Peyer's patch (tissue), 4 donors: ENCODE results near the gene RGS13. TPM values are rescaled to one million over a fixed set of nuclear protein-coding genes. Genes with fewer than 3 reads are reported as not detected.
"Not testable (repeated sequence)": the region's sequence is repeated elsewhere in the genome, so short reads cannot be mapped to it uniquely, and the experiment has no call there.

Experiments
- DNase-seq, 3 donors: peaks; one replicate each; pipeline ENCODE4 v3.0.0-alpha.2; 2017 to 2019
- H3K27ac ChIP-seq, 4 donors: fragments of 200-600 bp; sonication (generic); one replicate each; pipeline ENCODE4 v1.5.1; 2016 to 2019
- H3K27me3 ChIP-seq, 2 donors: fragments of 200-600 bp; sonication (generic); one replicate each; pipeline ENCODE4 v1.5.1; 2019
- H3K36me3 ChIP-seq, 3 donors: fragments of 200-600 bp; sonication (generic); one replicate each; pipeline ENCODE4 v1.5.1; 2016 to 2019
- H3K4me1 ChIP-seq, 4 donors: fragments of 200-600 bp; sonication (generic); one replicate each; pipeline ENCODE4 v1.5.1; 2016 to 2019
- H3K4me3 ChIP-seq, 4 donors: fragments of 200-600 bp; sonication (generic); 1 replicate in 3 of 4; 2 replicates in 1 of 4; pipeline ENCODE4 v1.5.1; 2016 to 2019; ENCODE audit warnings: mild to moderate bottlenecking in 1 of 4
- H3K9me3 ChIP-seq, 4 donors: fragments of 200-600 bp; sonication (generic); one replicate each; pipeline ENCODE4 v1.5.1; 2016 to 2019; ENCODE audit warnings: mild to moderate bottlenecking in 1 of 4
- CTCF ChIP-seq, 6 experiments: fragments of 450-650 bp in 4 of 6; fragments of 200-600 bp in 2 of 6; sonication (generic) in 1 of 6; IDR thresholded peaks; one replicate each; pipeline ENCODE4 v1.5.1; 2017 to 2019; ENCODE audit warnings: antibody characterized with exemption in 6 of 6, mild to moderate bottlenecking in 3 of 6, moderate library complexity in 1 of 6
- POLR2A ChIP-seq, 2 donors: fragments of 450-650 bp; IDR thresholded peaks; one replicate each; pipeline ENCODE4 v1.5.1; 2017; ENCODE audit warnings: antibody characterized with exemption in 2 of 2, mild to moderate bottlenecking in 2 of 2, moderate library complexity in 2 of 2
- total RNA-seq, 4 donors: library from RNA; depleted of rRNA; stranded (reverse); fragments of >200 nt; gene quantifications; one replicate each; pipeline ENCODE4 v1.1.0, GENCODE V29; 2016

The RGS13 gene
- total RNA-seq, 4 donors from 2014 or later, result 3.1 to 11.9 (median 6.6) TPM; not detected in 1

GRCh38 chr1:192668409-192668983 is 32.5 kb downstream of the RGS13 start:
- Histone ChIP-seq H3K9me3 (no peaks in the 10 kb centered on the region), H3K27ac (no peak overlapping the region), H3K27me3 (no peaks in the 10 kb centered on the region), H3K4me1 (peaks cover 0 to 4% (median 0%) of the 10 kb centered on the region in 4 donors), H3K4me3 (no peak overlapping the region), H3K36me3 (no peaks in the 10 kb centered on the region)
- peak in 1 of 3 donors; percentile 58 for DNase-seq
- TF ChIP-seq CTCF (IDR thresholded peaks at IDR 0.05), result no peak
- TF ChIP-seq POLR2A (IDR thresholded peaks at IDR 0.05), result no peak

- Histone ChIP-seq H3K36me3 (no peaks in the 10 kb centered on the region), H3K27ac (no peak overlapping the region), H3K9me3 (no peaks in the 10 kb centered on the region), H3K4me1 (peaks cover 0 to 4% (median 0%) of the 10 kb centered on the region in 4 donors), H3K27me3 (no peaks in the 10 kb centered on the region), H3K4me3 (no peak overlapping the region)
- no peak for DNase-seq
- TF ChIP-seq CTCF (IDR thresholded peaks at IDR 0.05), result no peak
- TF ChIP-seq POLR2A (IDR thresholded peaks at IDR 0.05), result no peak
Measured at GRCh38 chr1:192669174-192669573, 33.2 kb downstream of the RGS13 start.

- DNase-seq, result no peak
- Histone ChIP-seq H3K36me3 (no peaks in the 10 kb centered on the region), H3K27me3 (no peaks in the 10 kb centered on the region), H3K27ac (no peak overlapping the region), H3K4me1 (no peaks in the 10 kb centered on the region), H3K9me3 (no peaks in the 10 kb centered on the region), H3K4me3 (no peak overlapping the region)
- no peak for TF ChIP-seq POLR2A (IDR thresholded peaks at IDR 0.05)
- no peak for TF ChIP-seq CTCF (IDR thresholded peaks at IDR 0.05)
Measured at GRCh38 chr1:192675716-192676115, 39.8 kb downstream of the RGS13 start.

- Histone ChIP-seq H3K36me3 (no peaks in the 10 kb centered on the region), H3K4me3 (no peak overlapping the region), H3K27me3 (no peaks in the 10 kb centered on the region), H3K9me3 (no peaks in the 10 kb centered on the region), H3K27ac (no peak overlapping the region), H3K4me1 (no peaks in the 10 kb centered on the region)
- no peak for TF ChIP-seq CTCF (IDR thresholded peaks at IDR 0.05)
- TF ChIP-seq POLR2A (IDR thresholded peaks at IDR 0.05), result no peak
- no peak for DNase-seq
Measured at GRCh38 chr1:192678099-192678498, 42.2 kb downstream of the RGS13 start.

- Histone ChIP-seq H3K9me3 (no peaks in the 10 kb centered on the region), H3K4me3 (no peak overlapping the region), H3K27me3 (no peaks in the 10 kb centered on the region), H3K36me3 (no peaks in the 10 kb centered on the region), H3K27ac (no peak overlapping the region), H3K4me1 (no peaks in the 10 kb centered on the region)
- no peak for DNase-seq
- TF ChIP-seq POLR2A (IDR thresholded peaks at IDR 0.05), result no peak
Measured at GRCh38 chr1:192682335-192682734, 46.4 kb downstream of the RGS13 start.

- not testable (repeated sequence) for H3K9me3 ChIP-seq, H3K27ac ChIP-seq, H3K4me1 ChIP-seq, H3K4me3 ChIP-seq, H3K36me3 ChIP-seq, DNase-seq, H3K27me3 ChIP-seq
Measured at GRCh38 chr1:192683081-192683480, 47.1 kb downstream of the RGS13 start.

- DNase-seq, result no peak
- Histone ChIP-seq H3K9me3 (no peaks in the 10 kb centered on the region), H3K4me3 (no peak overlapping the region), H3K4me1 (no peaks in the 10 kb centered on the region), H3K27me3 (no peaks in the 10 kb centered on the region), H3K27ac (no peak overlapping the region), H3K36me3 (no peaks in the 10 kb centered on the region)
- TF ChIP-seq POLR2A (IDR thresholded peaks at IDR 0.05), result no peak
- TF ChIP-seq CTCF (IDR thresholded peaks at IDR 0.05), result no peak
Measured at GRCh38 chr1:192689459-192689858, 53.5 kb downstream of the RGS13 start.
